Measurements from ENCODE around the gene VWA5B1.
"Not testable (repeated sequence)": the region's sequence is repeated elsewhere in the genome, so short reads cannot be mapped to it uniquely, and the experiment has no call there.

VWA5B1 gene, protein sequence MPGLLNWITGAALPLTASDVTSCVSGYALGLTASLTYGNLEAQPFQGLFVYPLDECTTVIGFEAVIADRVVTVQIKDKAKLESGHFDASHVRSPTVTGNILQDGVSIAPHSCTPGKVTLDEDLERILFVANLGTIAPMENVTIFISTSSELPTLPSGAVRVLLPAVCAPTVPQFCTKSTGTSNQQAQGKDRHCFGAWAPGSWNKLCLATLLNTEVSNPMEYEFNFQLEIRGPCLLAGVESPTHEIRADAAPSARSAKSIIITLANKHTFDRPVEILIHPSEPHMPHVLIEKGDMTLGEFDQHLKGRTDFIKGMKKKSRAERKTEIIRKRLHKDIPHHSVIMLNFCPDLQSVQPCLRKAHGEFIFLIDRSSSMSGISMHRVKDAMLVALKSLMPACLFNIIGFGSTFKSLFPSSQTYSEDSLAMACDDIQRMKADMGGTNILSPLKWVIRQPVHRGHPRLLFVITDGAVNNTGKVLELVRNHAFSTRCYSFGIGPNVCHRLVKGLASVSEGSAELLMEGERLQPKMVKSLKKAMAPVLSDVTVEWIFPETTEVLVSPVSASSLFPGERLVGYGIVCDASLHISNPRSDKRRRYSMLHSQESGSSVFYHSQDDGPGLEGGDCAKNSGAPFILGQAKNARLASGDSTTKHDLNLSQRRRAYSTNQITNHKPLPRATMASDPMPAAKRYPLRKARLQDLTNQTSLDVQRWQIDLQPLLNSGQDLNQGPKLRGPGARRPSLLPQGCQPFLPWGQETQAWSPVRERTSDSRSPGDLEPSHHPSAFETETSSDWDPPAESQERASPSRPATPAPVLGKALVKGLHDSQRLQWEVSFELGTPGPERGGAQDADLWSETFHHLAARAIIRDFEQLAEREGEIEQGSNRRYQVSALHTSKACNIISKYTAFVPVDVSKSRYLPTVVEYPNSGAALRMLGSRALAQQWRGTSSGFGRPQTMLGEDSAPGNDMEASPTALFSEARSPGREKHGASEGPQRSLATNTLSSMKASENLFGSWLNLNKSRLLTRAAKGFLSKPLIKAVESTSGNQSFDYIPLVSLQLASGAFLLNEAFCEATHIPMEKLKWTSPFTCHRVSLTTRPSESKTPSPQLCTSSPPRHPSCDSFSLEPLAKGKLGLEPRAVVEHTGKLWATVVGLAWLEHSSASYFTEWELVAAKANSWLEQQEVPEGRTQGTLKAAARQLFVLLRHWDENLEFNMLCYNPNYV

DNA sequence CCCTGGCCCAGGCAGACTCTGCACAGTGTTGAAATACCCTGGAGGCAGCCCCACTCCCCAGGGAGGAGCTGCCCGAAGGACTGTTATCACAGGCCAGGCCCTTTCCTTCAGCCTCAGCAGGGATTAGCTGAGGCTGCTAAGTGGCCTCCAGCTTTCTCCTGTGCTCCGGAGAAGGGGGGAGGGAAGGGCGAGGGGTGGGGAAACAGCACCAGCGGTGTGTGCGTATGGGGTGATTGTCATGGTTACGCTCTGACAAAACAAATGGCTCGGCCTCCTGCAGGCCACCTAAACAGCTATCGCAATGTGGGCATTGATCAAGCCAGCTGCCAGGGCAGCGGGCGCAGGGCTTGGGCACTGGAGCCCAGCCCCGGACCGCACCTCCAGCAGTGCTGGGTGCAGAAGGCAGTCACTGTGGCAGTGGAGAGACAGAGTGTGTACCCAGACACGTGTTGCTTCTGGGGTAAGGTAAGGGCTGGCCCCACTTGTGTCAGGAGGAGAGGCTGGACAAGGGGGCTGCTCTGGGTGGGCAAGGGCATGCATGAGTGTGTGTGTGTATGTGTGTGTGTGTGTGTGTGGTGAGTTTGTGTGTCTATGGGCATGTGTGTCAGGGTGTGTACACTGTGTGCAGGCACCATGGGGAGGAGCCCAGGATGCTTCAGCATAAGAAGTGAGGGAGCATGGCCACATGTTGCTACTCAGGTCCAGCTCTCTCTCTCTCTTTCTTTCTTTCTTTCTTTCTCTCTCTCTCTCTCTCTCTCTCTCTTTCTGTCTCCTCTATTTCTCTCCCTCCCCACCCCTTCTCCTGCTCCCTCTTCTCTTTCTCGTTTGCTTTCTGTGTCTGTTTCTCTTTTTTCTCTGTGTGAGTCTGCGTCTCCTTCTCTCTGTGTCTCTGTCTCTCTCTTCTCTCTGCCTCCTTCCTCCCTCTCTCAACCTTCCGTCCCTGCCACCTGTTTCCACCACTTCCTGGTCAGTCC is at the start of gene VWA5B1:
VWA5B1 (plus strand) TSS at position 252 of the 974 bp plus-strand sequence. CDS start 19,727 bp downstream, outside the sequence.
- FAIRE-seq = no peak

DNA sequence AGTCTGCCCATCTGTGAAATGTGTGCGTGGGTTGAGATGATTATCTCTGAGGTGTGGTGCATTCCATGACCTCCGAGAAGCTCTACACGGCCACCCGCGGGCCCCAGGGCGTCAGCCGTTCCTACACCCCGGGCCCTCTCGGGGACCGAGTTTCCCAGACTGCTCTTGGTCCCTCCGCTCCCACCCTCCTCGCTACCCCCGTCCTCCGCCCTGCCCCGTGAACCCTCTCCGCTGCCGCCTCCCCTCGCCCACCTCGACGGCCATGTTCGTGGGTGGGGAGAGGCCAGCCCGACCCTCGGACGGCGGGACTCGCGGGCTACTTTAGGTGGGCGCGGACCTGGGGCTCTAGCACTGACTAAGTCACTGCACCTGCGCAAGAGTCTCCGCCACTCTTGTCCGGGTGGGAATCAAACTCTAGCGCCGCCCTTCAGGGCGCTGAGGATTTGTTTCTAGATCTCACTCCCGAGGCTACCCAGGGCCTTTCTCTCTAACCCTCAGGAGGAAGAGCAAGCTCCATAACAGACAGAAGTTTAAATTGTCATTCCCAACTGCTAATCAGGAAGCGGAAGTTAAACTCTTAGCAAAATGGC is 47.7 kb upstream of the VWA5B1 start:
- no peak for FAIRE-seq

DNA sequence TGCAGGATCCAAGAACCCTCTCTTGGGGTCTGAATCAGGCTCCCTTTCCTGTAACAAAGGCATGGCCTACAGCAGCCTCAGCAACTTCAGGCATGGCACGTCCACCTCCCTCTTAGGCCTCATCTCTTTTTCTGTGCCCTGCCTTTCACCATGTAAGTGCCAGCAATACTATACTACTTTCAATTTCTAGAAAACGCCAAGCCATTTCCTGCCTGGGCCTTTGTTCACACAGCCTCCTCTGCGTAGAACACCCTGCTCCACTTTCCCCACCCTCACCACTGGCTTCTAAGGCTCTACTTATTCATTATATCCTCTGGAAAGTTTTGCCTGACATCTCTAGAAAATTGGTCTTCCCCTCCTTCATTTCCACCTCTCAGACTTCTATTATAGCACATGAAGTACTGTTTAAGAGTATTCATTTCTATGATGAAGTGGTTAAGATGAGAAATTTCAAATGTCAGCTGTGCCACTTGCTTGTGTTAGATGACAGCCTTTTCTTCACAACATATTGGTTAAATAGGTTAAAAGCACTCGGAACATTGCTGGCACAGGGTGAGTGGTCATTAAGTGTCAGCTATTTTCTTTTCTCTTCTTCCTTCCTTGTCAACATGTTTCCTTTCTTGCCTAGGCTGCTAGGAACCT is 41.6 kb upstream of the VWA5B1 start:
- FAIRE-seq = no peak

DNA sequence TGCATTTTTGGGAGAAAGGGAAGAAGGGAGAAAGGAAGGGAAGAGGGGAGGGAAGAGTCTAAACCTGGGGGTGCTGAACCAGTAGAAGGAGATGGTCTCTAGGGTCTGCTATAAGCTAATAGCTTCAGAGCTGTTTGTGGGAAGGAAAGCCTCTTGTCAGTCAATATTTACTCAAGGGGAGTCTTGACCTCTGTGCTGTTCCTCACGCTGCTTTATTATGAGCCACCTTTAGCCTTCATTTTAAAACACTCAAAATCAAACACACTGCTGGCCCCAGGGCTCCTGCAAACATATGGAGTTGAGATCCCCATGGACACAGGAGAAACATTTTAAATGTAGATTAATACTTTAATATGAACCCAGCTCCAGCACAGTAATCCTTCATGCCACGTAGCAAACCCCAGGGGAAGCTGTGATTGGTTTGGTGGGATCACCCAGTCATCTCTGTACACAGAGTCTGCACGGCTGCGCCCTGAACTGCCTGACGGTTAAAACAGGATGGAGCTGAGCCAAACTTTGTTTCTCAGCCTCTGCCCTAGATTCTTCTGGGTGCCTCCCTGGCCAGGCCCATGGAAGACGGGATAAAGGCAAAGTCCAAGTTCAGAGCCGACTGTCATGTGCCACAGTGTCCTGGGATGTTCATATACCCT is 40.2 kb upstream of the VWA5B1 start:
- peak; percentile 65 for FAIRE-seq

DNA sequence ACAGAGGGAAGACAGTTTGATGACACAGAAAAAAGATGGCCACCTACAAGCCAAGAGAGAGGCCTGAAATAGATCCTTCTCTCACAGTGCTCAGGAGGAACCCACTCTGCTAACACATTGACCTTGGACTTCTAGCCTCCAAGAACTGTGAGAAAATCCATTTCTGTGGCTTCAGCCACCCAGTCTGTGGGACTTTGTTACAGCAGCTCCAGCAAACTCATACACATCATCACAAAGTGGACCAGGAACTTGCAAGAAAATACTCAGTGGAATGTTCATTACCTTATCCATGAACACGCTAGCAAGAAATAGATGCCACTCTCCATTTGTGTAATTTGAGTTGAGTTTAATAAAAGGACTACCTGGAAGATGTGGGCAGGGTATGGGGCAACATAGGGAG is 38.1 kb upstream of the VWA5B1 start:
- no peak for FAIRE-seq

DNA sequence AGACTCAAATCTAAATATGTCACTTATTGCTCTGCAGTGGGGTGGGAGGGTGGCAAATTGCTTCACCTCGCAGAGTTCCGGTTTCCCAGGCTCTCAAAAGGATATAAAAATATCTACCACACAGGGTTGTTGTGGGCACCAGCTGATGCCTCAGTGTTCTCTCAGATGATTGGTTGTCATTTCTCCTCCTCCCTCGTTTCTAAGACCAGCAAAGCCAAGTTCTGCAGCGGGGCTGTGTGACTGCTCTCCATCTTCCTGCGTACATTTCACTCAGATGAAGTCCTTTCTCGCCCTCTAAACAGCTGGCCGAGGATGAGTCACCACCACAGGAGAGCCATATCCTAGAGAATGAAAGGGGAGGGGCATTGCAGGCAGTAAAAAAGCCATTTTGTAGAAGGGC is 35.0 kb upstream of the VWA5B1 start:
- FAIRE-seq = no peak

DNA sequence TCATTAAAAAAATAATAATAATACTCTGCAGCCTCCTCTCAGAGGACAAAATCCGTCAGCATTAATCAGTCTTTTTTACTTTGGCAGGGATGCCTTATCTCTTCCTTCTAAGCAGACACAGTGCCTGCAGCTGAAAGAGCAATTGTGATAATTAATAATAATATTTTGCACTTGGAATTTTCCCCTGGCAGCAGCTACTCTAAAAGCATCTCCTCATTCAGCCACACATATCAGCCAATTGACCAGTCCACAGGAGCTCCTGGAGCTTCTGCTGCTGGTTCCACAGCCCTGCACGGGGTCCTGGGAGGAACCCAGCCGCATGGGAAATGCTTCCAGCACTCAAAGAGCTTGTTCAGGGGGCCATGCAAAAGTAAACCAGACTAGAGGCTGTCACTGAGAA is 31.0 kb upstream of the VWA5B1 start:
- FAIRE-seq = no peak

DNA sequence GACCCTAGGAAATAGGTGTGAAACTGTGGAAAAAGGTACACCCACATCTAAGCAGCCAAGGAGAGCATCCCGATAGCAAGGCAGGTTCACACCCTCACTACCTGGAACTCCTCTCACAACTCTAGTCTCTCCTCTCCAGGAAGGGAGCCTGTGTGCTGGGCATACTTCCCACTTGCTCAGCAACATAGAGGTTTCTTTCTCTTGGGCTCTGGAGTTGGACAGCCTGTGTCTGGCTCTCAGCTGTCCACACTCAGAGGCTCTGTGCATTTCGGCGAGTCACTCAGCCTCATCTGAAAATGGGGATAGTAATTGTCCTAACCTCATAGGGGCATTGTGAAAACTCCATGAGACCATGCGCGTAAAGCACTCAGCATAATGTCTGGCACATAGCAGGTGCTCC is 29.6 kb upstream of the VWA5B1 start:
- no peak for FAIRE-seq

DNA sequence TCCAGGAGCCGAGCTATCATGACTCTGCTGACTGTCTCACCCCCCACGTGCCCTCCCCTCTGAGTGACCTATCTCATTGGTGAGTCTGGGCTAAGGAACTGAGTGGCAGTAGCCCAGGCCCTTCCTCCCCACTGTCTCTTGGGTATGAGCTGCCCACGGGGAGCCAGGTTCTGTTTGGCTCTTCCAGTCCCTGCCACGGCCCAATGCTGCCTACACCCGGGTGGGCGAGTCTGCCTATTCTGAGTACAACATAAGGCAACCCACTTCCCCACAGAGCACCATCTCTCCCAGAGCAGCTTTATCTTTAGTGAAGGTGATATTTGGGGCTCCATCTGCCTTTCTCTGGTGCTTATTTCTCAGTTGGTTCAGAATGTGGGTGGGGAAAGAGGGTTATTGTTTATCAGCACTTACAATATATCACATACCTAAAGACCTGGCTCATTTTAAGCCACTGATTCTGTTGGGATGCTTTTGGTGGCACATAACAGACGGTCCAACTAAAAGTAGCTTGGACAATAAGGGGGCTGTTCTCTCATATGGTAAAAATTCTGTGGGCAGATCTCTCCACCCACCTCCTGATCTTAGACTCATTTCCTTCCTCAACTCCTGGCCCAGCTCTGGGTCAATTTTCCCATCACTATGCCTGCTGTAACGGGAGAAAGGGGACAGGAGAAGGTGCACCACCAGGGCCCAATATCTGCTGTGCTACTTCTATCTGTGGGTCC is 27.7 kb upstream of the VWA5B1 start:
- no peak for FAIRE-seq

DNA sequence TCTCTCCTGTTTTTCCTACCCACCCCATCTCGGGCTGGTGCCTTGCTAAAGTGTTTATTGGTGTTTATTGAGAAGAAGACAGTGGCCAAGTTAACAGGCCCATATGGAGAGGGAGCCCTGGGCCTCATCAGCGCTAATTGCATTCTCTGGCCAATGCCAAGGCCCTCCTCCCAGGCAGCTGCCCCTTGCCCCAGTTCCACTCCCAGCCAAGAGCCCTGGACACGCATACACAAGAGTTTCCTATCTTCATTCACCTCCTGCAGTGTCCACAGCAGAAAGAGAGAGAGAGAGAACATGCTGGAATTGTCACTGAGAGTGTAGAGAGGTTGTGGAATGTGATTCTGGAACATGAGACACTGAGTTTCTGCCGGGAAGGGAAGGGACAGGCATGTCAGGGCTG is 25.4 kb upstream of the VWA5B1 start:
- no peak for FAIRE-seq

DNA sequence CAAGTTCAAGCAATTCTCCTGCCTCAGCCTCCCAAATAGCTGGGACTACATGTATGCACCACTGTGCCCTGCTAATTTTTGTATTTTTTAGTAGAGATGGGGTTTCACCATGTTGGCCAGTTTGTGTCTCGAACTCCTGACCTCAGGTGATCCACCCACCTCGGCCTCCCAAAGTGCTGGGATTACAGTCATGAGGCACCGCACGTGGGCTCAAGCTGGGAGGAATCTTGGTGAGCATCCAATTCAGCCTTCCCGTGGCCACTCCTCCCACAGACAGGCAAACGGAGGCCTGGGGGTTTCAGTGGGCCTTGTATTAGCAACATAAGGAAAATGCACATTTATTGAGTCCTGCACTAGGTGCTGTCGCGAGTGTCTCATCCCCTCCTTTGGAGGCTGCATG is 24.5 kb upstream of the VWA5B1 start:
- no peak for FAIRE-seq

DNA sequence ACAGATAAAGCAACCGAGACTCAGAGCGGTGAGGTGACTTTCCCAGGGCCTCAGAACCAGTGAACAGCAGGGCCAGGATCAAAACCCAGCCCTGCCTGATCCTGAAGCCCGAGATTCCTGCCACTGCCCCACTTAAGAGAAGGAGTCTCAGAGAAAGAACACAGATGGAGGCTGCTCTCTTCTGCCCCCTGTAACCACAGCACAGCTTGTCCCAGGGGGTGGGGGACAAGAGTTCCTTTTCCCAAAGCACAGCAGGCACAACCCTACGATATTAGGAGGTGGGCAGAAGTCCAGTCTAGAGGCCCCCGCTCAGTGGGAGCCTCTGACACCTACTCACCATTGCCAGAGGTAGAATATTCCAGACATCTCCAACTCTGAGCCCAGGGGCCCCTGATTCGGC is 24.0 kb upstream of the VWA5B1 start:
- FAIRE-seq = no peak

DNA sequence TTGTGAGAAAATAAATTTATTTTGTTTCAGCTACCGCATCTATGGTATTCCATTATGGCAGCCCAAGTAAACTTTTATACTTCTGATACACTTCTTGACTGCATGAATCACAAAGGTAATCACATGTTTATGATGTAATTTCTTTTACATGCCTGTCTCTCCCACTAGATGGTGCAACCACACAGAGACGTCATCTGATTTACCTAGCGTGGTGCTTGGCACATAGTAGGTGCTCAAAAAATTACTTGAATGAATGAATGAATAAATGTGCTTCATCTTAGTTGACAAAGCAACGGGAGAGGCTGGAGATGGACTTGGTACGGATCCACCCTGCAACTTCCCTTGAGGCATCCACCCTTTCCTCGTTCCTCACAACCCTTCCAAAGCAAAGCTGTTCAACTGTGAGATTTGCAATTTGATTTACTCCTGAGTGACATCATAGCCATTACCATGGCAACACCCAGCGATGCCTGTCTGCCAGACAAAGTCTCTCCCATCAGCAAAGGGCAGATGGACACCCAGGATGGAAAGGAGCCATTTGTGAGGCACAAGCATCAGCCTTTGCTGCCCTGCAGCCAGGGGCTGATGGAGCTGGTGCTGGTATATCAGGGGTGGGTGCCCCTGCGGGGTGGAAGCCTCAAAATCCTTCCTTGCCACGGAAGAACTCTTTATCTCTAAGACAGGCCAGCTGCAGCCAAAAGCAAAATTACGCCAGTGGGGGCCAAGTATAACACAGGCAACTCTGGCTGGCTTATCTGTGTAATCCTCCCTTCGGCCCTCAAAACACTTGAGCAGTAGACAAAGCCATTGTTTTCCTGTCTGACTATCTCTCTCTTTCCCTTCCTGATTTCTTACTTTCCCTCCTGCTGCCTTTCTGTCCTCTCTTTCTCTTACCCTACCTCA is 18.9 kb upstream of the VWA5B1 start:
- no peak for FAIRE-seq

DNA sequence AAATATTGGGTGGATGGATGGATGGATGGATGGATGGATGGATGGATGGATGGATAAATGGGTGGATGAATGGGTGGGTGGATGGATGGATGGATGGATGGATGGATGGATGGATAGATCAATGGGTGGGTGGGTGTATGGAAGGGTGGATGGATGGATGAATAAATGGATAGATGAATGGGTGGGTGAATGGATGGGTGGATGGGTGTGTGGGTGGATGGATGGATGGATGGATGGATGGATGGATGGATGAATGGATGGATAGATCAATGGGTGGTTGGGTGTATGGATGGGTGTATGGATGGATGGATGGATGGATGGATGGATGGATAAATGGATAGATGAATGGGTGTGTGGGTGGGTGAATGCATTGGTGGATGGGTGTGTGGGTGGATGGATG is 17.0 kb upstream of the VWA5B1 start:
- not testable (repeated sequence) for FAIRE-seq

DNA sequence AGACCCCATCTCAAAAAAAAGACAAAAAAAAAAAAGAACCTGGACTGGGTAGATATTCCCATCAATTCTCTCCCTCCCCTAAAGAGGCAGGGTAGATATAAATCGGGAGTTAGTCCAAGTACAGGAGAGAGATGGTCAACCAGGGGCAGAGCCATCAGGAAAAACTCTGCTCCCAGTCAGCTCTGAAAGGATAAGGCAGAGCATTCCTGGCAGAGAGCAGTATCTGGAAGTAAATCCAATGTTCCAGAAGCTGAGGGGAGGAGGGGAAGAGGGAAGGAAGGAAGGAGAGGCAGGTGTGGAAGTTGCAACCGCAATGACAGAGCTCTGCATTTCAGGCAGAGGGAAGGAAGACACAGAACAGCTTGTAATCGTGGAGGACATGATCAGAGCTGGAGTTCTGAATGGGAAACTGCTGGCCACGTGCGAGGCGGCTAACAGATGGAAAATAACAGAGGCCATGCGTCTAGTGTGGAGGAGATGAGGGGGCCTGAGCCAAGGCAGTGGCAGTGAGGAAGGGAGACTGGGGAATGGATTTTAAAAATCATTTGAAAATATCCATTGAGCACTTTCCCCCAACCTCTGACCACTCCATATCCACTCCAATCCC is 15.3 kb upstream of the VWA5B1 start:
- no peak for FAIRE-seq

DNA sequence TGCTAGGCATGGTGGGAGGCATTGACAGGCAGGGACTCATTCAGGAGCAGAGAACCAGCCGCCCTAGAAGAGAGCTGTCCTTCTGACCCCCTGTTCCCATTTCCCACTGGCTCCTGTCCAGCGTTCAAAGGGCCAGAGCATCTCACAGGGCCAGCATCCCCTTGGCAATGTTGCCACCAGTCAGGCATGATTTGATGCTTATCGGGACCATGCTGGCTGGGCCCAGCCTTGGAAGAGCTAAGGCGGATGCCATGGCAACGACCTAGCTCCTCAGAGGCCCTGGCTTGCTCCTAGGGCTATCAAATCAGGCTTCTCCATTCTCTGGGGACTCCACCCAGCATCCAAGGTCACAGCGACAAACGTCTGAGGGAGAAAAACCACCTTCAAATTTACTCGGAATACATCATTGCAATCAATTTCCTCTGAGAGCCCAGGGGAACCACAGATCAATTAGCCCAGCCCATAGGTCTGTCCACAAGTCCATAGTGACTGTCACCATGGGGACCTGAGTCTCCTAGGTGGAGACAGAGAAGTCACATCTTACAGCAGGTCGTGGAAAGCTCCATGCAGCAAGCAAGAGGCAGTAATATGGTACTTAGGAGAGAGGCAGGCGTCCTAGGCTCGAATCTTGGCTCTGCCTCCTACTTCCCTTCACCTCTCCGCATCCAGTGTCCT is 14.1 kb upstream of the VWA5B1 start:
- no peak for FAIRE-seq

DNA sequence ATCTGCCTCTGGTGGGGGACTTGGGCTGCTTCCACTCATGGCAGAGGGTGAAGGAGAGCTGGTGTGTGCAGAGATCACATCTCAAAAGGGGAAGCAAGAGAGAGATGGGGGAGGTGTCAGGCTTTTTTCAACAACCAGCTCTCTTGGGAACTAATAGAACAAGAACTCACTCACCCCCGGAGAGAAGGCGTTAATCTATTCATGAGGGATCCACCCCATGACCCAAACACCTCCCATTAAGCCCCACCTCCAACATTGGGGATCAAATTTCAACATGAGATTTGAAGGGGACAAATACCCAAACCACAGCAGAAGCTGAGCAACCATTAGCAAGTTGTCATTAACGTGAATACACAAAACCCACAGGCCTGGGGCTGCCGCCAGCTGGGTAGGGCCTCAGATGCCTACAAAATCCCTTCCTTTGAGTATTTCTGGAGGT is 12.0 kb upstream of the VWA5B1 start:
- no peak for FAIRE-seq

DNA sequence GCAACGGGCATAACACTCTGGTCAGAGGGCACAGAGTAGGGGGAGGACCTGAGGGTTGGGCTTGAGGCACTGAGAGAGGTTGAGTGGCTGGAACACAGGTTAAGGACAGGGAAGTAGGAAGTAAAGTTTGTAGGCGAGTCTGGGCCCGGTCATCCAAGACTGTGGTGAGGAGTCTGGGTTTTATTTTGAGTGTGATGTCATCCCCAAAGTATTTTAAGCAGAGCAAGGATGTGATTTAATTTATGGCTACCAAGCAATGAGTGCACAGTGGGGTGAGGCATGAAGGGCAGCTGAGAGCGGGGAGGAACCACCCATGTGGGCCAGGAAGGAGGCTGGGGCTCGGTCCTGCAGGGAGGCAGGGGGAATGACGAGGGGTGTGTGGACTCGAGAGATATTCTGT is 11.2 kb upstream of the VWA5B1 start:
- FAIRE-seq = no peak

Measured in colon (tissue), 2 donors.